GM21737 (cell line): ENCODE results near the gene JPT2.
"Not testable (repeated sequence)": the region's sequence is repeated elsewhere in the genome, so short reads cannot be mapped to it uniquely, and the experiment has no call there.

Experiments used
- ATAC-seq: cut with Tn5 transposase; IDR thresholded peaks from one replicate; pipeline ENCODE4 v1.9.1; 2021; ENCODE audit warnings: mild to moderate bottlenecking, moderate library complexity; ENCODE audit not compliant: unreplicated experiment

The JPT2 gene

DNA sequence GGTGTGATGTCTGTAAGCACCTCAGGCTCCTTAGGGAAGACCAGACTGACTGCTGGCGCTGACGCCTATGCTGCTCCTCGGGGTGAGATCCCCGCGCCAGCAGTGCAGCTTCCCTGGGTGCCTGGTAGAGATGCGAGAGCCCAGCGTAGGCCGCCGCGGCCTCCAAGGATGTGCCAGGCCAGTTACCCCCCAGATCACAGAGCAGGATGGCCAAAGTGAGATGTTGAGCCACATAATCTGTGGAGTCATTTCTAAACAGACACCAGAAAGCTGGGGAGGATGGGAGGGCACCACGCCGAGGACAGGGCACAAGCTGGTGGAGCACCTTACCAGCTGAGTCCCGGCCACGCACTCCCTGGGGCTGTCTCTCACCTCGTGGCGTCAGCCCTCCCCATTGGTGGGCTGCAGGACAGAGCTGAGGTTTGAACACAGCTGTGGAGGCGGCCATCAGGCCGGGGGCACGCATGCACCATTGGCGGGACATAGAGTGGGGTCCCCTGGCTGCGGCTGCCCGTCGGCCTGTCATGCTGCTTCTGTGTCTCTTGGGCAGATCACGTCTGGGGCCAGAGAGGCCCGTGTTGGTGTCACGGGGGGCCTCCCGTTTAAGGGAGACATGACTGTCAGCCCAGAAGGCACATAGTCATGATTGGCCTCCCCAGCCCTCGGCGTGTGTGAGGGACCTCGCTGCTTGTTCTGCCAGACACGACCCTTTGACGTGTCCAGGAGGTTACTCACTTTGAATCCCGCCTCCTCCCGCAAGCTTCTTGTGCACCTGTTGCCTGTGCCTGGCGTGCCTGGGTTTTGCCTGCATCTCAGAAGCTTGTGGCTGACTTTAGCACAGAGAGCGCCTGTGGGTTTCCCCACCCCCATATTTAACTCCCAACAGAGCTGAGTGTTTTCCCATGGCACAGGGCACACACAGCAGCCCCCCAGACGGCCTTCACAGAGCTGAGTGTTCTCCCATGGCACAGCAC is 49.9 kb downstream of the JPT2 start:
- no peak for ATAC-seq

DNA sequence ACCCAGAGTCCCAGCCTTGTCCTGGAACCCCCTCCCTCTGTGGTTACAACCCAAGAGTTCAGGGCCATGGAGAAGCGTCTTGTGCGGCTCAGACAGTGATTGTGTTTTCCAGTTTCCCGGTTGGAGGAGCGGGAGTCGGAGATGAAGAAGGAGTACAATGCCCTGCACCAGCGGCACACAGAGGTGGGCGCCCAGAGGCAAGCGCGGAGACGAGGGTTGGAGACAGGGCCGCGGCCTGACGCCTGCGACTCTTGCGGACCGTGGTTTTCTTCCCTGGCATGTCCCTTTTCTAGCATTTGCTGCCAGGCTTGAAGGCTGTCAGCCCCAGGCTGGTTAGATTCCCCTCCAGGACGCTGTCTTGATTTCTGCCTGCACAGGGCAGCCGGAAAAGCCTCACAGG is 50.9 kb downstream of the JPT2 start:
- no peak for ATAC-seq

DNA sequence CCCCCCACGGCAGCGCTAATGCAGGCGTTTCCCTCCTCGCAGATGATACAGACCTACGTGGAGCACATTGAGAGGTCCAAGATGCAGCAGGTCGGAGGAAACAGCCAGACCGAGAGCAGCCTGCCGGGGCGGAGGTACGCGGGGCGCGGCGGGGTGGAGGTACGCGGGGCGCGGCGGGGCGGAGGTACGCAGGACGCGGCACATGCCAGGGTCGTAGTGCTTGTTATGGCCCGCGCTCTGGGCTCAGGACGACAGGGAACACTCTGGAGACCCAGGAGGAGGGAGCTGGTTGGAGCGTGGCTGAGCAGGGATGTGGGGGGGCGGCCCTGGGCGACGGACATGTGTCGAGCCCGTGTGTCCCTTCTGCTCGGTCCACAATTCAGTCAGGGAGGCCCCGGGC is 51.4 kb downstream of the JPT2 start:
- ATAC-seq = no peak

DNA sequence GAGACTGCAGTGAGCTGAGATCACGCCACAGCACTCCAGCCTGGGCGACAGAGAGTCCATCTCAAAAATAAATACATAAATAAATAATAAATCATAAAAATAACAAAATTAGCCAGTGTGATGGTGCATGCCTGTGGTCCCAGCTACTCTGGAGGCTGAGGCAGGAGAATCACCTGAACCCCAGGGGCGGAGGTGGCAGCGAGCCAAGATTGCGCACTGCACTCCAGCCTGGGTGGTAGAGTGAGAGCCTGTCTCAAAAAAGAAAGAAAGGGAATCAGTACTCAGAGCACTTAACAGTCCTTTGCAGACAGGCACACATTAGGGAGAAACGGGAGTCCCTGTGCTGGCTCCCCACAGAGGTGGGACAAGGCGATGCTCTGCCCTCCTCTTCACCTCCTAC is 53.0 kb downstream of the JPT2 start:
- no peak for ATAC-seq

DNA sequence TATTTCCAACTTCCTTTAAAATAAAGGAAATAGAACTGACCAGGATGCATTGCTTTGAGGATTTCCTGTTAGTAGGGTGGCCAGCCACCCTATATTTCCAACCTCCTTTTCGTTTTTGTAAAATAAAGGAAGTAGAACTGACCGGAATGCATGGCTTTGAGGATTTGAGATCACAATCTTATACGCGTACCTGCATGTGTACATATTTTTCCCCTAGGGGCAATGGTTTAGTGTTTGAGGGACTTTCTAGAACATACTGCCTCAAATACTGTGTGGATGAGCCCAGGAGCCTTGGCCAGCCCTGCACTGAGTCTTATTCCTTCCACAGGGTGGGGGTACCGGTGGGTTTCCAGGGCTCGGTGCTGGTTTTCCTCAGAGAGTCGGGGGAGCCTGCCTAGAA is 53.5 kb downstream of the JPT2 start:
- no peak for ATAC-seq

DNA sequence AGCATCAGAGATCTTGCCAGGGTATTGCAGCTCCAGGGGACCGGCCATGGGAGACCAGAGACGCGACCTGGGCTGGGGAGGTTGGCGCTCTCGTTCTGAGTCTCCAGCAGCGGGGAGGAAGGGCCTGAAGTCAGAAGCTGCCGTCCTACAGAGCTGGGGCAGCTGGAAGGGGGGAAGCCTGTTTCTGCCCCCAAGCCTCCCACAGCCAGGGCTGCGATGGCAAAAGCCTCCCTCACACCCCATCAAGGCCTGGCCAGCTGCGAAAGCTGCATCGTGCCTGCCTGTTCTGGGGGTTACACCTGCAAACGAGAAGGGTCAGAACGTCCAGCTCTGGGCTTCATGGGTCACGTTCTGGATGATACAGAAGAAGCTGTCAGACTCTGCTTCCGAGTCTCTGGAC is 54.0 kb downstream of the JPT2 start:
- ATAC-seq = no peak

DNA sequence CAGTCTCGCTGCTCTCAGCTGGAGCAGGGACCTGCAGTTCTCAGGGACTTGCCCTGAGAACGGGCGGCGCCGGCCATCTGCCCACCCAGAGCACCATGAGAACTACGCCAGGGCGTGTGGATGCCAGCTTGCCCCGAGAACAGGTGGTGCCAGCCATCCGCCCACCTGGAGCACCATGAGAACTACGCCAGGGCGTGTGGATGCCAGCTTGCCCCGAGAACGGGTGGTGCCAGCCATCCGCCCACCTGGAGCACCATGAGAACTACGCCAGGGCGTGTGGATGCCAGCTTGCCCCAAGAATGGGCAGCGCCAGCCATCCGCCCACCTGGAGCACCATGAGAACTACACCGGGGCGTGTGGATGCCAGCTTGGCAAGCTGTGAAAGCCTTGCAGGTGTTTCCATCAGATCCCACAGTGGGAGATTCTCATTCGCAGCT is 54.5 kb downstream of the JPT2 start:
- not testable (repeated sequence) for ATAC-seq

DNA sequence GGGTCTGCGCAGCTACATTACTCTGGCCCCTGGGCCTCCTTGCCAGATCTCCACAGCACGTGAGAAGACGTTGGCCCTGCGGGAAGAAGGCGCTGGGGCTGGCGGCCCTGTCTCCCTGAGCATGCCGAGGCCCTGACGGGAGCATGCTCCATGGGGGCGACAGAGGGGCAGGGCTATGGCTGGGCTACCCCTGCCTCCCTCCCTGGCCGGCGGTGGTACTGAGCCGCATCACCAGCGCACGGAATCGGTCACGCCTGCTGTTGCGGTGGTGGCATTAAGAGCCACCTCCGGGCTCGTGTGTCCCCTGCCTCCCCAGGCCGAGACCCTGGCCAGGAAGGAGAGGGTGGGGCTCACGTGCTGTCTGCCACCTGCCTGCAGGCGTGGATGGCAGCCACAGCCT is 56.0 kb downstream of the JPT2 start:
- ATAC-seq = no peak

DNA sequence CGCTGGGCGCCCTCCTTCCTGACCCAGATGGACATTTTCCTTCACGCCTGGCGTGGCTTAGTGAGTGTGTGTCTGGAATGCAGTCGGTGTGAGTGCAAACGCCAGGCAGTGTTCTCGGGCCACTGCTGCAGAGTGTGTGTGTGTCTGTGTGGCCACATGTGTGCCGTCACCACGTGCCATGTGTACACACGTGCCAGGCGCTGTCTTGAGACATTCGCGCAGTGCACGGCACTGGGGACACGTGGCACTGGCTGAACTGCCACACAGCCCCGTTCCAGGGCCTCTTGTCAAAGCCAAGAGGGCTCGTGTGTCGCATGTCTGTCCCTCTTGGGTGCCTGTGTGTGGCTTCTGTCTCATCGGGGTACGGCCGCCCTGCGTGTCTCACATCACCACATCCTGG is 56.7 kb downstream of the JPT2 start:
- ATAC-seq = no peak

DNA sequence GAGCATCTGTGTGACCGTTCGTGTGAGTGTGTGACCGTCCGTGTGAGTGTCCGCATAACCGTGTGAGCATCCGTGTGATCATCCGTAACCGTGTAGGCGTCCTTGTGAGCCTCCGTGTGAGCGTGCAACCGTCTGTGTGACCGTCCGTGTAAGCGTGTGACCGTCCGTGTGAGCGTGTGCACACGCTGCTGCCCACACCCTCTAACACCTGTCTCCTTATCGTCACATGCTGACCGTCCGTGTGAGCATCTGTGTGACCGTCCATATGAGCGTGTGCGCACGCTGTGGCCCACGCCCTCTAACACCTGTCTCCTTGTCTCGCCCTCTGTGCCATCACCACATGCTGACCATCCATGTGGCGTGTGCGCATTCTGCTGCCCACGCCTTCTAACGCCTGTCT is 62.2 kb downstream of the JPT2 start:
- no peak for ATAC-seq

DNA sequence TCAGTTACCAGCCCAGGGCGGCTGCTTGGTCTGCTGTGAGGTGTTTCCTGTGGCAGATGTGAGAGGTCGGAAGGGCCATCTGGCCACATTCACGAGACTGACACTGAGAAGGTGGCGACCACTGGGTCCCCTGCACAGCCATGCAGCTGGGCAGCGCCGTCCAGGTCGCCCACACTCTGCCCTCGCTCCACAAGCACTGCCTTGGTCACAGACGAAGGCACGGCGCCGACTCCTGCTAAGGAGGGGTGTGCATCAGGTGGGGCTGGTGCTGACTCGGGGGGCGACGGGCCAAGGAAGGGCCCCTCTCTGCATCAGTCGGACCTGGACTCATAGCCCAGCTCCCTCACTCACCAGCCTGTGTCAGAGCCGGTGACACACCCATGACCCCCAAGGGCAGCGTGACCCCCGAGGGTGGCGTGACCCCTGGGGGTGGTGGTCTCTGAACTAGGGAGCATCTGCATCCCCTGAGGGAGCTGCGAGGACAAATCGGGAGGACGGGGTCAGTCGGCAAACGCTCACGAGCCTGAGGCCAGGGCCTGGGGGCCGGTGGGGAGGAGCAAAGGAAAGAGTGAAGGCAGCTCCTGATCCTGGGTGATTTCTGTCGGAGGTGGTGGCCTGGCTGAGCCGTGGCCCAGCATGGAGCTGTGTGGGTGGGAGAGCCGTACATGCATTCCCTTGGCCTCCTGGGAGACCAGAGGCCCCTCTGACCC is 62.9 kb downstream of the JPT2 start:
- no peak for ATAC-seq

DNA sequence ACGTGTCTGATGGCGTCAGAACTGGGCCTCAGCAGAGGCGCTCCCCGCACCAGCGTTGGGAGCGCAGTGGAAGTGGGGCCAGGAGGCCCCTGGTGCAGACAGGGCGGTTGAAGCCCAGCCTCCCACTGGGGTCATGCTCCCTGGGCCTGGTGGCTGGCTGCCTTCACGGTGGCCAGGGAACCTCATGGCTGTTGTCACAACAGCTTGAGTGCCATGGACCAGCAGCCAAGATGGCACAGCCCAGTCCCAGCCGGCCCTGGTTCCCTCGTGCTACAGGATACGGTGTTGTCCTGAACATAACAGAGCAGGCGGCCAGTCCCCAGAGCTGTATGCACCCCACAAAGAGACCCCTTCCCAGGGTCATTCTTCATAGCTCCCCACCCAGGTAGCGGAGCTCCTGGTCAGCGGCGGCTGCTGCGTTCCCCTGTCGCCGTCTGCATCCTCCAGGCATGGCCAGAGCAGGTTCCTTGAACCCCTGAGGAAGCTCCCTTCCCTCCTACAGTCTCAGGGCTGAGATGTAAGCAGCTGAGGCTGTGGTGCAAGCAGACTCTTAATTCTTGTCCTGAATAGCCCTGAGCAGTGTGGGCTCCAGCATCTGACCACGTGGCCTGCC is 63.6 kb downstream of the JPT2 start:
- no peak for ATAC-seq

DNA sequence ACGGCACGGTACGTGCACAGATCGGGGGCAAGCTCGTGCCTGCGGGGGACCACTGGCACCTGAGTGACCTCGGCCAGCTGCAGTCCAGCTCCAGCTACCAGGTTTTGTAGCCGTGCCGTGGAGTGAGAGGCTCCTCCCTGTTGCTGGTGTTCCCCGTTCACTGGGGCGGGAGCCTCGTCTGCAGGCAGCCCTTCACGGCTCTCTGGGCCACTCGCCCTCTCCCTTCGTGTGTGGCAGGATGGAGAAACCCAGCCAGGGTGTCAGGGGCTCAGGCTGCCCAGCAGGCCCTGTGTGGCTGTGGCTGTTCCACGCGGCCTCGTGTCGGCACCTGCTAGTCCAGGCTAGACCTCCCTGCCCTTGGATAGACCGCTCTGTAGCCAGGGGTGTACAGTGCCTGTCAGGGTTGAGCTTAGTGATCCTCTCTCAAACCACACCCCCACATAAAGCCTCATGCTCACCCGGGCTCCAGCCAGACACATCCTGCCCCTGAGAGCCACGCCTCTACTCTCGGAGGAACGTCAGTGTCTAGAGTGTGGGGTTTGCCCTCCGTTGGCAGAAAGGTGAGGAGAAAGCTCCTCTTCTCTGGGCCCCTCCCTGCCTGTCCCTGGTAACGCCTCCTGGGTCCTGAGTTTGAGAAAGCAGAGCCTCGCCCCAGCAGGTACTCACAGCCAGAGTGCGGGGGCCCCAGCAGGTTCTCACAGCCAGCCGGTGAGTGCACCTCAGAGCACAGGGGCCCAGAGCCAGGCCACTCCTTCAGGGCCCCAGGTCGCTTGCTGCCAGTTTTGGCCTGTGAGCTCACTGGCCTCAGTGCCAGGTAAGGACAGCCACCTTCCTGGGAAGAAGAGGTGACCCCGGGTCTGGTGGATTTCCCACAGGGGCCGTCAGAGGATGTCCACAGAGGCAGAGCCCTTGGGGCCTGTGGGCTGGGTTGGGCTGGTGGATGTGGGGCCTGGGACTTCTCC is 65.6 kb downstream of the JPT2 start:
- no peak for ATAC-seq

DNA sequence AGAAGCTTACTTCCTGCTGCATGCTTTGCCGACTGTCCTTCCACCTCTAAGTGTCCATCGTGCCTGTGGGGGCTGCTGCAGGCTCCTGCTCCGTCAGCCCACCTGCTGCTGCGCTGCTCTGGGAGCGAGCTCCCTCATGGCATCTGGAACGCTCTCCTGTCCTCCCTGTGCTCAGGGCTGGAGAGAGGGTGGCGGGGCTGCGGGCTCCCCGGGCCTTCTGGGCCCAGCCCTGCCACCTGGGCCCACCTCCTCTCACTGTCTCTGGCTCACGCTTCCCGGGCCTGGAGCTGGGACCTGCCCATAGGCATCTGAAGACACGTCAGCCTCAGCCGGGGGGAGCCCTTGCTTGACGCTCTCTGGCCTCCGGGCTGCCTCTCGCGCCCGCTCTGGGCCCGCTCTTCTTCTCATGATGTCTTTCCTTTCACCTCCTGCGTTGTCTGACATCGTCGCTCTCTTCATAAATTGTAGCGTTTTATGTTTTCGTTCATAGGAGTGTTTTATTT is 66.3 kb downstream of the JPT2 start:
- no peak for ATAC-seq

DNA sequence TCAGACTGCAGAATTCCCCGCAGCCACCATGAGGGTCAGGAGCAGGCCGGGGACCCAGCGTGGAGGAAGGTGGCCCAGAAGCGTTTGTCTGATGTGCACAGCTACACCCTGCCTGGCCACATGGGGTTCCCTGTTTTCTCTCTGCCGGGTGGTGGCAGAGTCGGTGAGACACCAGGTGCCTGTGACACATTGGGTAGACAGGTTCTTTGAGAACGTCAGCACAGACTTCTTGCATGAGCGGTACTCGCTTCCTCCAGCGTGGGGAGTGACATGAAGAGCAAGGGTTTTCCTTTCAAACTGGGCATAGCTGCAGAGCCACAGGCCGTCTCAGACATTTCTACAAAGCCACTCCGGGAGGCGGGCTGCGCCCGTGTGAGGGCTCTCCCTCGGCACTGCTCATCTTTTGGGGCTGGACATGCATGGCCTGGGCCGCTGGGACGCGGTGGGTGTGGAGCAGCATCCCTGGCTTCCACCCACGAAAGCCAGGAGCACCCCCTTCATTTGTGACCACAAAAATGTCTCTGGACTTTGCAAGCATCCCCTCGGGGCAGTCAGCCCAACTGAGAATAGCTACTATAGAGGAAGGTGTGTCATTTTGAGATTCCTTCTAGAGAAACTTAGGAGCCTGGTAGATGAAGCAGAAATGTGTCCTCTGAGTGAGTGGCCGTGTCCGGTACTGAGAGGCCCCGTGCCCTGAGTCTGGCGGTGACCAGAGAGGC is 67.3 kb downstream of the JPT2 start:
- ATAC-seq = no peak

DNA sequence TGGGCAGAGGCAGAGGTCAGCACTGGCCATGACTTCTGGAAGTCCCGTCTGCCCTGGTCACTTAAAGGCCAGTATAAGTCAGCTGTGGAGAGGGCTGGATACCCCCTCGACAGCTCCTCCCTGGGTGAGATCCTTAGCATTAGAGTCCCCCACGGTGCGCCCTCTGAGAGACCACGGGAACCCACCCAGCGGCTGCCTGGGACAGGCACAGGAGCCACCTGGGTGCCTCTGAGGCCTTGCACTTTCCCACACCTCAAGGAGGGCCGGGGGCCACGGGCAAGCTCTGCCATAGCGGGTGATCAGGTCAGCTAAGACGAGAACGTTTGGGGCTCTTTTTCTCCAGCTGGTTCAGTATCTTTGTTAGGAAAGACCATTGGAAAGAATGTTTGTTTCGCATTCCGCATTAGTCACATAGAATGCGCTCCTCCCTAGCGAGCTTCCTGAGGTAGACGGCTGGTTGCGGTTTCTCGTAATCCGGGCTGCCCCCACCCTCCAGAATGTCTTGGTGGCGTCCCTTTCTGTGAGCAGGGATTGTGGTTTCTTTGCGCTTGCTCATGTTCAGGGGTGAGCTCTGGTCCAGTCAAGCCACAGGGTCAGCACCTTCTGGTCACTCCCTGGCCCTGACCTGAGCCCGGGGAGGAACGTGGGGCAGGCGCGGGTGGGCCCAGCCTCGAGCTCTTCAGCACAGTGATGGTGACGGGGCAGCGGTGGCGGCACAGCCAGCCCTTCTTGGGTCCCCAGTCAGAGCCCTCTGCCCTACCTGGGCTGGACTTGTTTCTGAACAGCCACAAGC is 68.0 kb downstream of the JPT2 start:
- ATAC-seq = no peak

DNA sequence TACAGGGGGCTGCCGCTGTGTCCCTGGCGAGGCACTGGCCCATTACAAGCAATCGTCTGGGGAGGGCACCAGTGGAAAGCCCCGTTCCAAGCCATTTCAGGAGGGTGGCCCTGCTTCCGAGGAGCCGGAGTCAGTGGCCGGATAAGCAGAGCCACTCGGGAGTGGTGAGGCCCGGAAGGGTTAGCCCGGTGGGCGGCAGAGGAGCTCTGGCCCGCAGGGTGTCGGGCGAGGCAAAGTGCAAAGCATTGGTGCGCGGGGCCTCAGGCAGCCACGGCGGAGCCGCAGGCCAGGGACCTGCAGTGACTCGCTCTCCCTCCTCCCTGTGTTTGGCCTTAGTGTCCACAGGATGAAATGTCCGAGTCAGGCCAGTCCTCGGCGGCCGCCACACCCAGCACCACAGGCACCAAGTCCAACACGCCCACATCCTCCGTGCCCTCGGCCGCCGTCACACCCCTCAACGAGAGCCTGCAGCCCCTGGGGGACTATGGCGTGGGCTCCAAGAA is 68.7 kb downstream of the JPT2 start:
- ATAC-seq = no peak

DNA sequence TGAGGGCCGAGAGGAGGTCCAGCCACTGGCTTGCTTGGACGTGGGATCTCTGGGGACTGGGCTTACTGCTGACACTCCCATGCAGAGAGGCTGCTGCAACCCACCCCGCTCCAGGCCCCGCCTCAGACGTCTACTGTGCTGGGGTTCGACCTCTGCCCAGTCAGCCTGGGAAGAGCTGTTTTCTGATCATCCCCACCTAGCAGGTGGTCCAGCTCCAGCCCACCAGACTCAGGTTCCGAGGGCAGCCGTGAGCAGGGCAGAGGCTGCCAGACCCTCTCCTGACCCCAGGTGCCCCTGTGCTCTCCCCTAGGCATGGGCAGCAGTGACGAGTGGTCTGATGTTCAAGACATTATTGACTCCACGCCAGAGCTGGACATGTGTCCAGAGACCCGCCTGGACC is 69.9 kb downstream of the JPT2 start:
- no peak for ATAC-seq
